ENCODE results near the gene RASGEF1B. TPM values are rescaled to one million over a fixed set of nuclear protein-coding genes. Genes with fewer than 3 reads are reported as not detected.

Gene RASGEF1B
- total and polyA plus RNA-seq, 9 of the 15 experiments (the other 6 are each of a cell fraction or from before 2014, with no cell fraction given): 0.04 to 0.57 (median 0.22) TPM

DNA sequence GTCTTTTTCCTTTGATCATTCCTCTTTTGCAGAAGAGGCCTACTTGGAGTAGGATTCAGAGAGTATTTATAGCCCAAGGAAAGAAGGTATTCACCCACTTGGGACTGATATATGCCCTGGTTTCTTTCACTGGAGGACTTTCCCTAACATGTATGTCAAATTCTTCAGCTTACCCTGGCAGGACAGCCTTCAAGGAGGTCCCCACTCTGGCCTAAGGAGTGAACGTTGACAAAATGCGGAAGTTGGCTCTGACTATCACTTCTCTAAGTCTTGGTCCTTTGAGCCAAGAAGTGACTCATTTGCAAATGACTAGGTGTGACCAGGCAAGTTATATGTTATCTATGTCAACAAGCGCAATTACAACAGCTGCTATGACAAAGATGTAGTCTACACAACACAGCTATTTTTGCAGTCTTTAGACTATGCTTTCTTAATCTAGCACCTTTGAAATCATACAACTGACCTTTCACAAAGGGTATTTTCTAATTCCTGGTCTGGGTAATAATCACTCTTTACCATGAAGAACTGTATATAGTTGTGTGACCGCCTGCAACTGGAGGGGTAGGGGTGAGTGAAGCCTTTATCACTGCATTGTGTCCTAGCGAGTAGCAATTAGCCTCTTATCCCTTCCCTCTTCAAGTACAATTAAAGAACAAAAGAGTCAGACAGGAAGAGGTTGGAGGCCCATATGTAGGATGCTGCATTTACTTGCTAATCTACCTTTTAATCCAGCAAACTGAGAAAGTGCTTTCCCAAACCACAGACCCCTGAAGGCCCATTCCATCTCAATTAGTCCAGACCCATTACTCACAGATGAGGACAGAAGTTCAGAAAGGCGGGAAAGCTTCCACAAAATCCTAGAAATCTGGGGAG is 50.1 kb downstream of the RASGEF1B start (continued):
- TF ChIP-seq MTA1 (IDR thresholded peaks at IDR 0.05; ENCODE audit: borderline replicate concordance) (no peak), SP1 (CRISPR knock-in tag; IDR thresholded peaks at IDR 0.05) (peak; percentile 76), ESRRA (IDR thresholded peaks at IDR 0.05; ENCODE audit: borderline replicate concordance, low read depth) (no peak), ZFX (CRISPR knock-in tag; IDR thresholded peaks at IDR 0.05) (peak; percentile 81), GABPA (tag; conservative IDR thresholded peaks at IDR 0.05; ENCODE audit: low read depth) (no peak)
- TF ChIP-seq, protein P1, sequence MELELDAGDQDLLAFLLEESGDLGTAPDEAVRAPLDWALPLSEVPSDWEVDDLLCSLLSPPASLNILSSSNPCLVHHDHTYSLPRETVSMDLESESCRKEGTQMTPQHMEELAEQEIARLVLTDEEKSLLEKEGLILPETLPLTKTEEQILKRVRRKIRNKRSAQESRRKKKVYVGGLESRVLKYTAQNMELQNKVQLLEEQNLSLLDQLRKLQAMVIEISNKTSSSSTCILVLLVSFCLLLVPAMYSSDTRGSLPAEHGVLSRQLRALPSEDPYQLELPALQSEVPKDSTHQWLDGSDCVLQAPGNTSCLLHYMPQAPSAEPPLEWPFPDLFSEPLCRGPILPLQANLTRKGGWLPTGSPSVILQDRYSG (tag; conservative IDR thresholded peaks at IDR 0.05; ENCODE audit: low read depth): no peak; the same call in 1 of the 2 replicates
- TF ChIP-seq, protein P2, sequence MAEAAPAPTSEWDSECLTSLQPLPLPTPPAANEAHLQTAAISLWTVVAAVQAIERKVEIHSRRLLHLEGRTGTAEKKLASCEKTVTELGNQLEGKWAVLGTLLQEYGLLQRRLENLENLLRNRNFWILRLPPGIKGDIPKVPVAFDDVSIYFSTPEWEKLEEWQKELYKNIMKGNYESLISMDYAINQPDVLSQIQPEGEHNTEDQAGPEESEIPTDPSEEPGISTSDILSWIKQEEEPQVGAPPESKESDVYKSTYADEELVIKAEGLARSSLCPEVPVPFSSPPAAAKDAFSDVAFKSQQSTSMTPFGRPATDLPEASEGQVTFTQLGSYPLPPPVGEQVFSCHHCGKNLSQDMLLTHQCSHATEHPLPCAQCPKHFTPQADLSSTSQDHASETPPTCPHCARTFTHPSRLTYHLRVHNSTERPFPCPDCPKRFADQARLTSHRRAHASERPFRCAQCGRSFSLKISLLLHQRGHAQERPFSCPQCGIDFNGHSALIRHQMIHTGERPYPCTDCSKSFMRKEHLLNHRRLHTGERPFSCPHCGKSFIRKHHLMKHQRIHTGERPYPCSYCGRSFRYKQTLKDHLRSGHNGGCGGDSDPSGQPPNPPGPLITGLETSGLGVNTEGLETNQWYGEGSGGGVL (CRISPR knock-in tag; IDR thresholded peaks at IDR 0.05): no peak
- TF ChIP-seq, protein P3, sequence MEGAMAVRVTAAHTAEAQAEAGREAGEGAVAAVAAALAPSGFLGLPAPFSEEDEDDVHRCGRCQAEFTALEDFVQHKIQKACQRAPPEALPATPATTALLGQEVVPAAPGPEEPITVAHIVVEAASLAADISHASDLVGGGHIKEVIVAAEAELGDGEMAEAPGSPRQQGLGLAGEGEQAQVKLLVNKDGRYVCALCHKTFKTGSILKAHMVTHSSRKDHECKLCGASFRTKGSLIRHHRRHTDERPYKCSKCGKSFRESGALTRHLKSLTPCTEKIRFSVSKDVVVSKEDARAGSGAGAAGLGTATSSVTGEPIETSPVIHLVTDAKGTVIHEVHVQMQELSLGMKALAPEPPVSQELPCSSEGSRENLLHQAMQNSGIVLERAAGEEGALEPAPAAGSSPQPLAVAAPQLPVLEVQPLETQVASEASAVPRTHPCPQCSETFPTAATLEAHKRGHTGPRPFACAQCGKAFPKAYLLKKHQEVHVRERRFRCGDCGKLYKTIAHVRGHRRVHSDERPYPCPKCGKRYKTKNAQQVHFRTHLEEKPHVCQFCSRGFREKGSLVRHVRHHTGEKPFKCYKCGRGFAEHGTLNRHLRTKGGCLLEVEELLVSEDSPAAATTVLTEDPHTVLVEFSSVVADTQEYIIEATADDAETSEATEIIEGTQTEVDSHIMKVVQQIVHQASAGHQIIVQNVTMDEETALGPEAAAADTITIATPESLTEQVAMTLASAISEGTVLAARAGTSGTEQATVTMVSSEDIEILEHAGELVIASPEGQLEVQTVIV (CRISPR knock-in tag; IDR thresholded peaks at IDR 0.05; ENCODE audit: borderline replicate concordance): no peak
- TF ChIP-seq, protein P4, sequence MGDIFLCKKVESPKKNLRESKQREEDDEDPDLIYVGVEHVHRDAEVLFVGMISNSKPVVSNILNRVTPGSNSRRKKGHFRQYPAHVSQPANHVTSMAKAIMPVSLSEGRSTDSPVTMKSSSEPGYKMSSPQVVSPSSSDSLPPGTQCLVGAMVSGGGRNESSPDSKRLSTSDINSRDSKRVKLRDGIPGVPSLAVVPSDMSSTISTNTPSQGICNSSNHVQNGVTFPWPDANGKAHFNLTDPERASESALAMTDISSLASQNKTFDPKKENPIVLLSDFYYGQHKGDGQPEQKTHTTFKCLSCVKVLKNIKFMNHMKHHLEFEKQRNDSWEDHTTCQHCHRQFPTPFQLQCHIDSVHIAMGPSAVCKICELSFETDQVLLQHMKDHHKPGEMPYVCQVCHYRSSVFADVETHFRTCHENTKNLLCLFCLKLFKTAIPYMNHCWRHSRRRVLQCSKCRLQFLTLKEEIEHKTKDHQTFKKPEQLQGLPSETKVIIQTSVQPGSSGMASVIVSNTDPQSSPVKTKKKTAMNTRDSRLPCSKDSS (IDR thresholded peaks at IDR 0.05; ENCODE audit: low read depth, partially characterized antibody): no peak
- TF ChIP-seq, protein P5, sequence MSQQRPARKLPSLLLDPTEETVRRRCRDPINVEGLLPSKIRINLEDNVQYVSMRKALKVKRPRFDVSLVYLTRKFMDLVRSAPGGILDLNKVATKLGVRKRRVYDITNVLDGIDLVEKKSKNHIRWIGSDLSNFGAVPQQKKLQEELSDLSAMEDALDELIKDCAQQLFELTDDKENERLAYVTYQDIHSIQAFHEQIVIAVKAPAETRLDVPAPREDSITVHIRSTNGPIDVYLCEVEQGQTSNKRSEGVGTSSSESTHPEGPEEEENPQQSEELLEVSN (IDR thresholded peaks at IDR 0.05; ENCODE audit: borderline replicate concordance in 1 of 2, extremely low read depth in 1 of 2, insufficient read depth in 1 of 2, insufficient read length in 1 of 2, low read depth in 1 of 2, low read length in 1 of 2, poor library complexity in 1 of 2, severe bottlenecking in 1 of 2): peak in 1 of 2 experiments; percentile 17
- TF ChIP-seq, protein P6, sequence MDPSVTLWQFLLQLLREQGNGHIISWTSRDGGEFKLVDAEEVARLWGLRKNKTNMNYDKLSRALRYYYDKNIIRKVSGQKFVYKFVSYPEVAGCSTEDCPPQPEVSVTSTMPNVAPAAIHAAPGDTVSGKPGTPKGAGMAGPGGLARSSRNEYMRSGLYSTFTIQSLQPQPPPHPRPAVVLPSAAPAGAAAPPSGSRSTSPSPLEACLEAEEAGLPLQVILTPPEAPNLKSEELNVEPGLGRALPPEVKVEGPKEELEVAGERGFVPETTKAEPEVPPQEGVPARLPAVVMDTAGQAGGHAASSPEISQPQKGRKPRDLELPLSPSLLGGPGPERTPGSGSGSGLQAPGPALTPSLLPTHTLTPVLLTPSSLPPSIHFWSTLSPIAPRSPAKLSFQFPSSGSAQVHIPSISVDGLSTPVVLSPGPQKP (CRISPR knock-in tag; IDR thresholded peaks at IDR 0.05): no peak
- TF ChIP-seq, protein P7, sequence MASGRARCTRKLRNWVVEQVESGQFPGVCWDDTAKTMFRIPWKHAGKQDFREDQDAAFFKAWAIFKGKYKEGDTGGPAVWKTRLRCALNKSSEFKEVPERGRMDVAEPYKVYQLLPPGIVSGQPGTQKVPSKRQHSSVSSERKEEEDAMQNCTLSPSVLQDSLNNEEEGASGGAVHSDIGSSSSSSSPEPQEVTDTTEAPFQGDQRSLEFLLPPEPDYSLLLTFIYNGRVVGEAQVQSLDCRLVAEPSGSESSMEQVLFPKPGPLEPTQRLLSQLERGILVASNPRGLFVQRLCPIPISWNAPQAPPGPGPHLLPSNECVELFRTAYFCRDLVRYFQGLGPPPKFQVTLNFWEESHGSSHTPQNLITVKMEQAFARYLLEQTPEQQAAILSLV (tag; IDR thresholded peaks at IDR 0.05): no peak

Measured in K562 (cell line).